ENCODE measurements around the gene IGFBP2. TPM values are rescaled to one million over a fixed set of nuclear protein-coding genes. Genes with fewer than 3 reads are reported as not detected.

IGFBP2 gene
- total and polyA plus RNA-seq, 2 of the 13 experiments (the other 11 are each of a cell fraction or from before 2014, with no cell fraction given): 2.0 to 5.8 TPM

GRCh38 chr2:216645636-216645950, 12.4 kb downstream of the IGFBP2 start:
- BruUV-seq (replicated peaks): no TSS peak
- Histone ChIP-seq H3K36me3 (replicated peaks in 1 of 2; ENCODE audit: control insufficient read depth in 1 of 2, insufficient read depth in 2 of 2, low read length in 2 of 2) (no peaks in the 10 kb centered on the region), H4K20me1 (ENCODE audit: insufficient read depth, low read length) (no peaks in the 10 kb centered on the region), H3K4me2 (ENCODE audit: low read depth, low read length) (no peak overlapping the region), H3K4me1 (ENCODE audit: insufficient read depth, low read length) (peaks cover 31% of the 10 kb centered on the region), H3K27me3 (ENCODE audit: control insufficient read depth in 1 of 2, insufficient read depth in 2 of 2, low read length in 2 of 2) (no peaks in the 10 kb centered on the region; a peak in 2 of 5 replicates), H2AFZ (ENCODE audit: low read length) (no peak overlapping the region), H3K27ac (ENCODE audit: extremely low read length, insufficient read depth, low read length) (no peak overlapping the region), H3K79me2 (ENCODE audit: insufficient read depth, low read length) (no peaks in the 10 kb centered on the region), H3K9me3 (ENCODE audit: low read length) (no peaks in the 10 kb centered on the region), H3K9ac (ENCODE audit: insufficient read depth, low read depth, low read length) (no peak overlapping the region), H3K4me3 (replicated peaks in 1 of 3; ENCODE audit: insufficient read depth in 1 of 3, low read depth in 2 of 3, low read length in 3 of 3) (no peak overlapping the region)
- TF ChIP-seq ZNF557 (CRISPR knock-in tag; IDR thresholded peaks at IDR 0.05): no peak
- TF ChIP-seq ZNF234 (CRISPR knock-in tag; conservative IDR thresholded peaks at IDR 0.05): no peak
- TF ChIP-seq MNT (IDR thresholded peaks at IDR 0.05): no peak
- no peak for TF ChIP-seq GTF3A (CRISPR knock-in tag; conservative IDR thresholded peaks at IDR 0.05)
- TF ChIP-seq ZNF276 (CRISPR knock-in tag; IDR thresholded peaks at IDR 0.05; ENCODE audit: low read depth): no peak
- TF ChIP-seq ZNF281 (CRISPR knock-in tag; IDR thresholded peaks at IDR 0.05; ENCODE audit: borderline replicate concordance): no peak
- no peak for TF ChIP-seq ZNF530 (CRISPR knock-in tag; IDR thresholded peaks at IDR 0.05; ENCODE audit: low read depth)
- TF ChIP-seq ZFYVE20 (CRISPR knock-in tag; IDR thresholded peaks at IDR 0.05; ENCODE audit: borderline replicate concordance, low read depth): no peak
- no peak for TF ChIP-seq FOXA3 (CRISPR knock-in tag; IDR thresholded peaks at IDR 0.05)
- TF ChIP-seq POLR2AphosphoS5 (IDR thresholded peaks at IDR 0.05; ENCODE audit: low read depth, low read length): no peak
- no peak for TF ChIP-seq GATA4 (IDR thresholded peaks at IDR 0.05; ENCODE audit: borderline replicate concordance, low read depth)
- TF ChIP-seq, protein P1, sequence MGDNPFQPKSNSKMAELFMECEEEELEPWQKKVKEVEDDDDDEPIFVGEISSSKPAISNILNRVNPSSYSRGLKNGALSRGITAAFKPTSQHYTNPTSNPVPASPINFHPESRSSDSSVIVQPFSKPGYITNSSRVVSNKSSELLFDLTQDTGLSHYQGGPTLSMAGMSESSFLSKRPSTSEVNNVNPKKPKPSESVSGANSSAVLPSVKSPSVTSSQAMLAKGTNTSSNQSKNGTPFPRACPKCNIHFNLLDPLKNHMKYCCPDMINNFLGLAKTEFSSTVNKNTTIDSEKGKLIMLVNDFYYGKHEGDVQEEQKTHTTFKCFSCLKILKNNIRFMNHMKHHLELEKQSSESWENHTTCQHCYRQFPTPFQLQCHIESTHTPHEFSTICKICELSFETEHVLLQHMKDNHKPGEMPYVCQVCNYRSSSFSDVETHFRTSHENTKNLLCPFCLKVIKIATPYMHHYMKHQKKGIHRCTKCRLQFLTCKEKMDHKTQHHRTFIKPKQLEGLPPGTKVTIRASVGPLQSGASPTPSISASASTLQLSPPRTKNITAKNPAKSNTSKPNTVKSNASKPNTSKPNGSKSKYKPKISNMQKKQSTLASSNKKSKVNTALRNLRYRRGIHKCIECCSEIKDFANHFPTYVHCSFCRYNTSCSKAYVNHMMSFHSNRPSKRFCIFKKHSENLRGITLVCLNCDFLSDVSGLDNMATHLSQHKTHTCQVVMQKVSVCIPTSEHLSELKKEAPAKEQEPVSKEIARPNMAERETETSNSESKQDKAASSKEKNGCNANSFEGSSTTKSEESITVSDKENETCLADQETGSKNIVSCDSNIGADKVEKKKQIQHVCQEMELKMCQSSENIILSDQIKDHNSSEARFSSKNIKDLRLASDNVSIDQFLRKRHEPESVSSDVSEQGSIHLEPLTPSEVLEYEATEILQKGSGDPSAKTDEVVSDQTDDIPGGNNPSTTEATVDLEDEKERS (CRISPR knock-in tag; IDR thresholded peaks at IDR 0.05): no peak
- TF ChIP-seq CCAR2 (optimal IDR thresholded peaks at IDR 0.05; ENCODE audit: low read depth, low read length): no peak
- TF ChIP-seq ZNF546 (CRISPR knock-in tag; conservative IDR thresholded peaks at IDR 0.05): no peak
- WGBS (ENCODE audit: low lambda C conversion rate): 5% methylated on average over 3 of the region's 3 CpGs
- FAIRE-seq (no peak), ATAC-seq (no peak), DNase-seq (ENCODE audit: low spot score) (no peak)
- in situ Hi-C loops (cut with HindIII; ENCODE audit: extremely low pct_ligation_motif_present, low pct_unique_long_range_greater_than_20kb) (no loop called here), intact Hi-C loops (cut with micrococcal nuclease; ENCODE audit: unreplicated experiment) (no loop called here)
- POLR2A ChIA-PET: no interaction called here
- CTCF ChIA-PET (ENCODE audit: low intra/inter-chr PET ratio, low total read pairs): no interaction called here
